ENCODE data around the gene AQP2. TPM values are rescaled to one million over a fixed set of nuclear protein-coding genes. Genes with fewer than 3 reads are reported as not detected.

The AQP2 gene
- total RNA-seq, 1 experiment from 2014 or later: 0.10 TPM

DNA sequence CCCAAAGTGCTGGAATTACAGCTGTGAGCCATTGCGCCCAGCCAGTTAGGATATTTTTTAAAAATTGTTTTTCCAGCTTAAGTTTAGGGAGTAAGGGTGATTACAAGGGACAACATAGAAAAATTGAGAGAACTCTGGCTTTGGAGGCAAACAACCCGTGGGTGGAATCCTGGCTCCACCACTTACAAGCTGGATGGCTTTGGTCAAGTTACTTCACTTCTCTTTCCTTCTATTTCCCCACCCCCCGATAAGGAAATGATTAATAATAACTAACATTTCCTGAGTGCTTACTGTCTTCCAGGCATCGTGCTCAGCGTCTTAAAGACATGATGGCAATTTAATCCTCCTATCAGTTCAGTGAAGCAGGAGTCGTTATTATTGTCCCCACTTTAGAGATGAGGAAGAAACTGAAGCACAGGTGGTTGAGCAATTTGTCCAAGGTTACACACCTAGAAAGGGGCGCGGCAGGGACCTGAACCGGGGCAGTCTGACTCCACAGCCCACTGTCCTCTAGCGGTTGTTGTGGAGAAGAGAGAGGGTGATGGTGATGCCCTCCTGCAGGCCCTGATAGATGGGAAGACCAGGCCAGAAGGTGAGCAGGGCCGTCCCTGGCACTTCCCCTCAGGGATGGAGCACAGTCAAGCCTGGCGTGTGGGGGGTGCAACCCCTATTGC lies 30.2 kb upstream of the AQP2 start:
- DNase-seq (ENCODE audit: low spot score): peak; percentile 19

DNA sequence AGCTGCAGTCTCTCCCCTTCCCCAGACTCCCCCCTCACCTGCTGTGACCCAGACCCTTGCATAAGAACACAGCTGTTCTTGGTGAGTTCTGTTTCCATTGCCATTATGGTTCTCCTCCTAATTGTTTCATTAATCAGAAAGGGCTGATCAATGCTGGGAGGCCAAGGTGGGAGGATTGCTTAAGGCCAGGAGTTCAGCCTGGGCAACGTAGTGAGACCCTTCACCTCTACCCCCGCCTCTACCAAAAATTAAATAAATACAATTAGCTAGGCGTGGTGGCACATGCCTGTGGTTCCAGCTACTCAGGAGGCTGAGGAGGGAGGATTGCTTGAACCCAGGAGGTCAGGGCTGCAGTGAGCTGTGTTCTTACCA lies 29.6 kb upstream of the AQP2 start:
- no peak for DNase-seq (ENCODE audit: low spot score)

DNA sequence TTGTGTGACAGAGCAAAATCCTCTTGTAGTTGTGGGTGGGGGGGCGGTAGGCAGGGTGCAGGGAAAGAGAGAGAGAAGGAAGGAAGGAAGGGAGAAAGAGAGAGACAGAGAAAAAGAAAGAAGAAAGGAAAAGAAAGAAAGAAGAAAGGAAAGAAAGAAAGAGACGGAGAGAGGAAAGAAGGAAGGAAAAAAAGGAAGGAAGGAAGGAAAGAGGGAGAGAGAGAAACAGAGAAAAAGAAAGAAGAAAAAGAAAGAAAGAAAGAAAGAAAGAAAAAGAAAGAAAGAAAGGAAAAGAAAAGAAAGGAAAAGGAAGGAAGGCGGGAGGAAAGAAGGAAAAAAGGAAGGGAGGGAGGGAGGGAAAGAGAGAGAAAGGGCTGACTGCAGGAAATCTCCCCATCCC lies 29.2 kb upstream of the AQP2 start:
- DNase-seq (ENCODE audit: low spot score): no peak

DNA sequence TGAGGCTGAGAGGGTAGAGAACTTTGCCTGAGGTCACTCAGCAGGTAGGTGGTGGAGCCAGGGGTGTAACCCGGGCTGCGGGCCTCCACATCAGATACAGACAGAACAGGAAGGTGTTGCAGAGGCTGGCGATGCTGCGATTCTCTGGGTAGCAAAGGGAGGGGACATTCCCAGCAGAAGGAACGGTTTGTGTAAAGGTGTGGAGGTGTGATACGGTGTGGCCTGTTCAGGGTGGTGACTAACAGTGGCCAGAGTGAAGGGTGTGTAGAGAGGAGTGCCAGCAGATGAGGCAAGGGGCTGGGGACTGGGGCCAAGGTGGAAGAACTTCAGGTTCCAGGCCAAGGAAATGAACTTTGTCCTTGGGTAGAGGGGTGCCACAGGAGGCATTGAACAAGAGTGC lies 28.6 kb upstream of the AQP2 start:
- DNase-seq (ENCODE audit: low spot score): no peak

DNA sequence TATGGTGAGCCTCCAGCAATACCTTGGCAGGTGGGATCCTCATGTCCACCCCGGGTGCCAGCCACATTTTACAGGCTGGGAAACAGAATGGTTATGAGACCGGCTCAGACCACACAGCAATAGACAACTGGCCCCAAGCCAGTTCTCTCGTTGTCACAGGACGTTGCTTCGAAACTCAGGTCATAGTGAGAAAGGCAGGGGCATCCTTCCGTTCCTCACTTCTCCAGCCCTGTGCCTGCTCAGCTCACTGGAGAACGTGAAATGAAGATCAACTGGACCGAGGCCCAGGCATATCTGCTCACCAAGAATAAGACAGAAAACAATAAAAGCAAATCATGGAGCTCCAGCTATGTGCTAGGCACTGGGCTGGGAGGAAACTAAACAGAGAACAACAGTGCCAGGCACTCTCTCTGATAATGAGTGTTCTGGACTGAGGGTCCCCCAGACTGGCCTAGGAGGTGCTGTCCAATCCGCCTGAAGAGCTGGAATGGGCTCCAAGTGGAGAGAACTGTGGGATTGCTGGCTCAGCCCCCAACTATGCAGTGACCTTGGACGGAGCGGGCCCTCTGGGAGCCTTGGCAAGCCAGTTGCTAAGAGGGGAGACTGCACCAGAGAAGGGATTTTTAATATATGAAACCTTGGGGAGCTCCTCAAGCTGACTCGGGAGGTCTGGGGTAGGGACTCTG lies 28.0 kb upstream of the AQP2 start:
- DNase-seq (ENCODE audit: low spot score): no peak

DNA sequence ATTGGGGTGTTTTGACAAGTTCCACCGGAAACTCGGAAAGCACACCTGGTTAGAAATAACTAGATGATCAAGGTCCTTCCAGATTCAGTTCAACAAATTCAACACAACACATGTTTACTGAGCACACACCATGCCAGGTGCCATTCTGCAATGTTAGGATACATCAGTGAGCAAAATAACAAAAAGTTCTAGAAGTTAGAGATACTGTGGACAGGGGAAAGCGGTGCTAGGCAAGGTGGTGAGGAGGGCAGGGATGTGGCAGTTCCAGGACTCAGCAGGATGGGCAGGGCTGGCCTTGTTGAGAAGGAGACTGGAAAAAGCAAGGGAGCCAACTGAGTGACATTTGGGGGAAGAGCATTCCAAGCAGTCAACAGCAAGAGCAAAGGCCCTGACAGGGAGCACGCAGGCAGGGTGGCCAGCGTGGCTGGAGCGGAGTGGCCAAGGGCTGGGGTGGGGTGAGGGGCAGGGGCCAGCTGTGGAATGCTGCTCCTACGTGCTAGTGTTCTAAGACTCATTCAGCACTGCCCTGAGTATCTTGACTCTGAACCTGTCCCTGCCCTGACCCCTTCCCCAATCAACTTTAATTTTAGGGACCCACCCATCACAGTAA lies 27.4 kb upstream of the AQP2 start:
- DNase-seq (ENCODE audit: low spot score): no peak

DNA sequence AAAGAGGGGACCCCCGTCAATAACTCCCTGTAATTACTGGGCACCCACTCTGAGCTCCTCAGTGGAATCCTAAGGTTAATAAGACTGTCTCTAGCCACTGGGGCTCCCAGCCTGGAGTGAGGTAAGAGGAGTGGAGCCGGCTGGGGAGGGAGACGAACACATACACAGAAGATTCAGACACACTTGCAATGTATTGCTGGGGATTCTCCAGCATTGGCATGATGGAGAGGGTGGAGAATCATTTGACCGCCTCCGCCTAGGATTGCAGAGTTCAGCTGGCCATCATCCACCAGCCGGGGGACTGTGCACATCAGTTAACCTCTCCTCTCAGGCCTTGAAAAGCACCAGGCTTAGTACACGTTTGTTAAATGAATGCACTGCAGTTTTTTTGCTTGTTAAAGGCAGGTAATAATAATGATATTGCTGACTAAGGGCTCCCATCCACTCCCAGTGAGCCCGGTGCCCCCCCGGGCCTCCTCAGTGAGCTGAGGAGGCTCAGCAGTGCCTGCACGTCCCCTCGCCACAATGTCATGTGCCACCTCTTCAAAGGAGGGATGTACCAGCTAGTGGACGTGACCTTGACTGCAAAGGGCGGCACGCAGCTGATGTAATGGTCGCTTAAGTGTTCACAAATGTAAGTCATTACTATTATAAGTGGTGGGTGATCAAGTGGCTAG lies 26.5 kb upstream of the AQP2 start:
- DNase-seq (ENCODE audit: low spot score): no peak

DNA sequence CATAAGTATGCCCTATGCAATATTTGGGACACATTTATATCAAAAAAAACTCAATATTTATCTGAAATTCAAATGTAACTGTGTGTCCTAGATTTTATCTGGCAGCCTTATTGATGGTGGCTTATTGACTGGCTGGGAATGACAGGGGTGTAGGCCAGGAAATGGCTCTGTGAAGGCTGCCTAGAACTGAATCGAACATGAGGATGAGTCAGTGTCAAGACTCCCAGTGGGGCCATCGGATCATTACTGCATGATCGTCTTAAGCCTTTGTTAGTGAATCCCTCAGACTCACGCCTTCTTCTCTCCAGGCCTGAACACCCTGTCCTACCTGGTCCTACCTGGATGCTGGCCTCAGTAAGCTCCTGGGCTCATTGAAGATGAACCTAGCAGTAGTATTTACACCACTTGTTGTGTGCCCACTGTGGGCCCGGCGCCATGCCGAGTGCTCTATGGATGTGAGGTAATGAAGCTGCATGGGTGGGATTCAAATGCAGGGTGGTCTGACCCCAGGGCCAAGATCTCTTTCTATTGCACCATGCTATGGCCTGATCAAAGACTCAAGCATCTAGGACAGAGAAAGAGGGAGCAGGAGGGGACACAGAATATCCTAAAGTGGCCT lies 25.8 kb upstream of the AQP2 start:
- no peak for DNase-seq (ENCODE audit: low spot score)

DNA sequence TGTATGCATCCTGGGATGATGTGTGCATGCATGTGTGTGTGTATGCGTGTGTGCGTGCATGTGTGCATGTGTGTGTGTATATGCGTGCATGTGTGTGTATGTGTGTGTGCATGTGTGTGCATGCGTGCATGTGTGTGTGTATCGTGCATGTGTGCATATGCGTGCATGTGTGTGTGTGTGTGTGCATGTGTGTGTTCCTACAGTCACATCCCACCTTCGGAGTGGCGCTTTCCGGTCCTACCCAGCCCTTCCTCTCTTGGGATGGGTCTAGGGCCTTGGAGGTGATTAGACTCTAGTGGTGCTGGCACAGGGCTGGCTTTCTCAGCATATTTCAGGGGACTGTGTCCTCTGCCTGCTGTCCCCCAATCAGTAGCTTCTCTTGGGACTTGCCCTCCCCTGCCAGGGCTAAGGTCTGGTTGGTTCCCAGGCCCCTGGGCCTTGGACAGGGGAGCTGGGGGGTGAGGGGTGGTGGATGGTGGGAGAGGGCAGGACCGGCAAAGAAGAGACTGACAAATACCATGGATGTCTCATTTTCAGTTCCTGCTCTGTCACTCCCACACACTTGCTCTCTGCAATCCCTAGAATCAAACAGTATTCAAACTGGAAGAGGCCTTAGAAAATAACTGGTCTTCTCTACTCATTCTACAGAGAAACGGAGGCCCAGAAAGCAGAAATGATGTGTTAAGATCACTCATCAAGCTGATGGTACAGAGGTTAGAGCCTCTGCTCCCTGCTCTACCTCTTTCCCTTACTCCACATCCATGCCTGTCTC lies 24.9 kb upstream of the AQP2 start:
- DNase-seq (ENCODE audit: low spot score): no peak

DNA sequence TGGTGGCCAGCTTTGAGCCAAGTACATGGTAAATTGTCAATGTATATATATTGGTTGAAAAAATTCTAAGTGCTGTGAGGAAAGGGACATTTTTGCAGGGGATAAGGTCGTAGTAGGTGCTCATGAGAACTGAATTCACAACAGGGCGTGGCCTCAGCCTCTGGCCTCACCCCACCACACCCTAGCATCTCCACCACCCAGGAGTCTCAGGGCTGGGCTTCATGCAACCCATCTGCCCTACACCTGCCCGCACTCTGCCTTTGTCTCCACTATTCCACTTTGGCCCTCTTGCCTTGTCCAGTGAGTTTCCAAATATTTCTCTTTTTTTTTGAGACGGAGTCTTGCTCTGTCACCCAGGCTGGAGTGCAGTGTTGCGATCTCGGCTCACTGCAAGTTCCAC lies 22.1 kb upstream of the AQP2 start:
- DNase-seq (ENCODE audit: low spot score): no peak

DNA sequence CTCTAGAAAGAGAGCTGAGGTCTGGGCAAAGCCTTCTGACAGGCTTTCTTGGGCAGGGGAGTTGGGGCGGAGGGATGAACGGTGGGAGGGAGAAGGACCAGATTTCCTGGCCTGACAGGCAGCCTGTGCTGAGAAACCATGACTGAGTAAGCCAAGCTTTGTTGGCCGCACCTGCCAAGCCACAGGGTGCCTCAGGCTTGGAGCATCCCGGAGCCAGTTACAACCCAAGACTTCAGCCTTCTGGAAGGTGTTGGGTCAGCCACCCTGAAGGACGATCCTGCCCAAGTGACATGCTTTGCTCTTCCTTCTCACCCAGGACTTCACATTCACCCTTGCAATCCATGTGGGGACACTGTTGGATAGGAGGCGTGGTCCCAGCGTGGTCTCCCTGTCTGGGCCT lies 21.0 kb upstream of the AQP2 start:
- DNase-seq (ENCODE audit: low spot score): no peak

DNA sequence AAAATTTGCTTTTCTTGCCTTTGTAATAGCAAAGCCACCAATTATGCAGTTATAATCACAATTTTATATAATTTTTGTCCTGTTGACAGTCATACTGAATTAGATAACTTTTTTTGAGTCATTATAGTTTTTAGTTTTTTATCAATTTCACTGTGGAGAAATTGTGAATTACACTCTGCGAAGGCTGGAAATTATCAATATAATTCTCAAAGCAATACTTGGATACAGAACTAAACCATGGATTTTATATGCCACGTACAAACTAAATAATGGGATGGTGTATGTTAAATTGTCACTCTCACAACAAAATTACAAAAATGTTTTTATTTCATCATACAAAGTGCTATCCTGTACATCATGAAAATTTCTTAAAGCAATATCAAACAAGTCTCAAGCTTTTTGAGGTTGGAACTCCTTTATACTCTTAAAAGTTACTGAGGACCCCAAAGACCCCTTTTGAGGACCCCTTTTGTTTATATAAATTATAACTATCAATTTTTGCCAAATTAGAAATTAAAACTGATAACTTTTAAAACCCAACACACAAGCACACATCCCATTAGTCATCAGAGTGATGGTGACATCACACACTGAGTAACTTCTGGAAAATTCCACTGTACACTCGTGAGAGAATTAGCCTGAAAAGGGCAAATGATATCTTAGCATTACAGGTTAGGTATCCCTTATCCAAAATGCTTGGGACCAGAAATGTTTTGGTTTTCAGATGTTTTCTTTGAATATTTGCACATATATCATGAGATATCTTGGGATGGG lies 19.8 kb upstream of the AQP2 start:
- DNase-seq (ENCODE audit: low spot score): no peak

DNA sequence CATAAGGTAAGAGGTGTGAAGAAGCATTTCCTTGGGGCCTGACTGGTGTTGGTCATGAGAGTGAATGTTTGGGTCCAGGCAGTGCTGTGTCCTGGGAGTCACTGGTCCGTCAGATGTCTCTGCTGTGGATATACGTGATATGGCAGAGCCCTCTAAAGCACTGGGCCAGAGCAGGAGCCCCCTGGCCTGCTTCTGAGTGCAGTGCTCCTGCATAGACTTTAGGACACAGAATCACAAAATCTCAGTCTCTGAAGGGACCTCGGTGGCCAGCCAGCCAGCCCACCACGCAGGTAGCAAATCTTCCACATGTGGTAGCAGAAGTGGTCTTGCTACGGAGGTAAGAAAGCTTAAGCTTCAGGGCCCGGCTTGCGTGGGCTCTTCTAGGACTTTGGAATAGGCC lies 18.5 kb upstream of the AQP2 start:
- DNase-seq (ENCODE audit: low spot score): no peak

DNA sequence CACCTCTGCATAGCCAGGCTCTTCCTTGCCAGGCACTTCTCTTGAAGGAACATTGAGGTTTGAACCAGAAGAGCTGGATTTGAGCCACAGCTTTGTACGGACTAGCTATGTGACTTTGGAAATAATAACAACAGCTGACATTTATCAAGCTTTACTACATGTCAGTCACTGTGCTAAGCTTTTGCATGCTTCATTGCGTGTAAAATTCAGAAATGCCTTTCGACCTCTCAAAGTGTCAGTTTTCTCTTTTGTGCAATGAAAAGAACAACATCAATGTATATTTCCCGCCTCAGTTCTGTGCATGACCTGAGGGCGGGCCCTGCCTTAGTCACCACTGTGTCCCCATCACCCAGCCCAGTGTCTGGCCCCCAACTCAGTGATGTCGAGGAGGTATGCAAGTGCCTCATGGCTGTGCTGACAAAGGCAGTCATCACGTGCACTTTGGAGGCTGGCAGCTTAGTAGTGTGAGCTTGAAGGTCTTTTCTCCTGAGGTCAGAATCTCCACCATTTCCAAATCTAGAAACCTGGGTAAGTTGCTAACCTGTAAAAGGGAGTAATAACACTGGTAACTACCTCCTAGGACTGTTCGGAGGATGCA lies 17.9 kb upstream of the AQP2 start:
- DNase-seq (ENCODE audit: low spot score): no peak

DNA sequence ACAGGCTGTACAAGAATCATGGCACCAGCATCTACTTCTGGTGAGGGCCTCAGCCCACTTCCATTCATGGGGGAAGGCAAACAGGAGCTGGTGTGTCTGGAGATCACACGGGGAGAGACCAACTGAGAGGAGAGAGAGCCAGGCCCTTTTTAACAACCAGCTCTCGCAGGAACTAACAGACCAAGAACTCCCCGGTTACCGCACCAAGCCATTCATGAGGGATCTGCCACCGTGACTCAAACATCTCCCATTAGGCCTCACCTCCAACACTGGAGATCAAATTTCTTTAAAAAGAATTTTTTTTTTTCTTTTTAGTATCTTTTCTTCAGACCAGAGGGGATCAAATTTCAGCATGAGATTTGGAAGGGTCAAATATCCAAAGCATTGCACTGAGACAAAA lies 16.7 kb upstream of the AQP2 start:
- no peak for DNase-seq (ENCODE audit: low spot score)

DNA sequence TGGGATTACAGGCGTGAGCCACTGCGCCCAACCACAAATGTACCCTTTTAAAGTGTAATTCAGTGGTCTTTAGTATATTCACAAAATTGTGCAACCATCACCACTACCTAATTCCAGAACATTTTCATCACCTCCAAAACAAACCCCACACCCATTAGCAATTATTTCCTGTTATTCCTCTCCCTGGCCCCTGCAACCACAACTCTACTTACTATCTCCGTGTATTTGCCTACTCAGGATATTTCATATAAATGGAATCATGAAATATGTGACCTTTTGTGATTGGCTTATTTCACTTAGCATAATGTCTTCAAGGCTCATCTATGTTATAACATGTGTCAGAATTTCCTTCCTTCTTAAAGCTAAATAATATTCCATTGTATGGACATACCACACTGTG lies 16.0 kb upstream of the AQP2 start:
- DNase-seq (ENCODE audit: low spot score): no peak

DNA sequence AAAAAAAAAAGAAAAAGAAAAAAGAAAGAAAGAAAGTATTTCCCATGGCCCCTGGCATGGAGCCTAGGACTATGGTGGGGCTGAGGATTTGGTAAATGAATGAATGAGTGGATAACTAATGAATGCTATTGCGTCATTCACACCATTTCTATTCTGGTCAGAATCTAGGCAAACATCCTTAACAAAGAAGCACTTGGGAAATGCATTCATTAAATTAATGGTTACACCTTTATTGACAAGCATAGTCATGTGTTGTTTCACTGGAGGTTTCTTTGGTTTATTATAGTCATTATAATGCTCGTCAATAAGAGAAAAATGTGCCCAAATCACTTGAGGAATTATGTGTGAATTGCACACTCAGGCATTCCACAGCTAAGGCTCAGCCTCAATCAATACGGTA lies 13.6 kb upstream of the AQP2 start:
- no peak for DNase-seq (ENCODE audit: low spot score)

DNA sequence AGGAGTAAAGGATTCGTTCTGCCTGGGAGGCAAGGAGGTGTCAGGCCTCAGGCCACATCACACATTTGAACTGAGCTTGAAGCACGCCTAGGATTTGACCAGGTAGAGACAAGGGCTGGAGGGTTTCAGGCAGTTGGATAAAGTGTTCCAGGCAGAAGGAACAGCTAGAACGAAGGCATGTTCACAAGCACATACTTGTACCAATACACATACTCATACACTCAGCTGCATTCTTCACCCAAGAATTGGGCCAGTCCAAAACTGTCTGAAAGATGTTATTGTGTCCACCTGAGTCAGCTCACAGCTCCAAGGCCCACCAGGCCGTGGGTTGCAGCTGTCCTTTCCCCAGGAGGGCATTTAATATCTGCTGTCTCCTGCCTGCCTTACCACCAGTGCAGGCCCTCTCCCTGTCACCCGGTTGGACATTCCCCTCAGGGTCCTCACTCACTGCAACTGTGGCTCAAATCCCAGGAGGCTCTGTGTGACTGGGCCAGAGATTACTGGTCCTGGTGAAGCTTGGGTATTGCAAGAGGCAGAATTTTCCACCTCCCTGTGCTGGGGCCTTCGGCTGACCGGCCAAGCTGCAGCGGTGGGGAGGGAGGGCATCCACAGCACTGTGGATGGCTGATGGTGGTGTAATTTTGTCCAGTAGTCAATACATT lies 12.8 kb upstream of the AQP2 start:
- DNase-seq (ENCODE audit: low spot score): no peak

DNA sequence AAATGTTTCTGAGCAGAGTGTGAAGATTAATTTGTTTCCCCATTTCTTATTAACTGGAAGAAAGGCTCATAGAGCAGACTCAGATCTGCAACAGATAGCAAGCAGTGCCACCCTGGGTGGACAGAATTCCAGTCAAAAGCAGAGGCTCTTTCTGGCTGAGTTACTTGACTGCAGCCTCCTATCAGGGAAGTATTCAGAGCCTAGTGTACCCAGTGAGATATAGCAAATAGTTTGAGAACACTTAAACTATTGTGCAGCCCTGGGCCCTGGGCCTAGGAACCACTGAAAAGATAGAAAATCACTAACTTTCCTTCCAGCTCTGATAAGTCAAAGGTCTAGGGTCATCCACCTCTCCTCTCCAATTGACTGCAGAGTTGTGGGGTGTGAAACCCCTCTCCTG lies 11.2 kb upstream of the AQP2 start:
- DNase-seq (ENCODE audit: low spot score): no peak

DNA sequence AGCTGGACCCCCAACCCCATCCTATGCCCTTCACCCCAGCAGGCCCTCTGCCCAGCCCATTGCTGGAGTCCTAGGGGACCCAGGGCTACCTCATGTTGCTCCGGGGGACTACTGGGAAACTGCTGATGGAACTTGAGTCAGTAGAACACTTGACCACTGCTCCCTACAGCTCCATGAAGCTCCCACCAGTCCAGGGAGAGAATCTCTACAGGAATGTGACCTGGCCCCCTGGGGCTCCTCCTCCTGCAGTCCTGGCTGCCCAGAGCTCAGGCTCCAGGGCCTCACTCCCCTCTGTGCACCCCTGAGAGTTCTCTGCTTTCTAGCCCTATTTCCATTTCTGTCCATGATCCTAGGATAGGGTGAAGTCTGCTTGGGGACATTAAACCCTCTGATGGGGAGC lies 10.8 kb upstream of the AQP2 start:
- DNase-seq (ENCODE audit: low spot score): no peak

All from HT-29 (cell line).